ENCODE results near the gene SNCB. TPM values are rescaled to one million over a fixed set of nuclear protein-coding genes. Genes with fewer than 3 reads are reported as not detected.

Gene SNCB
- total RNA-seq, 4 donors from 2014 or later = not detected

GRCh38 chr5:176616511-176616910 is 13.8 kb downstream of the SNCB start:
- H3K27ac ChIP-seq = no peak overlapping the region
- in situ Hi-C loops (cut with MboI; ENCODE audit: low pct_ligation_motif_present in 1 of 4, low pct_unique_long_range_greater_than_20kb in 1 of 4, low sequenced_read_pairs in 3 of 4) = no loop called here
- WGBS, 2 donors (ENCODE audit: low coverage in 1 of 2) = 67 to 75% methylated on average over 3 to 7 of the region's 7 CpGs
- H3K27me3 ChIP-seq = peaks cover 72% of the 10 kb centered on the region
- DNase-seq = no peak
- H3K4me3 ChIP-seq = no peak overlapping the region
- no peaks in the 10 kb centered on the region for H3K9me3 ChIP-seq
- TF ChIP-seq CTCF (IDR thresholded peaks at IDR 0.05) (no peak), POLR2AphosphoS5 (IDR thresholded peaks at IDR 0.05) (no peak), EP300 (IDR thresholded peaks at IDR 0.05; ENCODE audit: low read depth) (no peak), POLR2A (IDR thresholded peaks at IDR 0.05) (no peak)
- H3K36me3 ChIP-seq = no peaks in the 10 kb centered on the region
- peaks cover 6 to 20% (median 14%) of the 10 kb centered on the region in 4 donors for H3K4me1 ChIP-seq
- intact Hi-C loops (cut with DNase I; ENCODE audit: low total_unique reads) = no loop called here

- H3K27ac ChIP-seq = no peak overlapping the region
- intact Hi-C loops (cut with DNase I; ENCODE audit: low total_unique reads) (no loop called here), in situ Hi-C loops (cut with MboI; ENCODE audit: low pct_ligation_motif_present in 1 of 4, low pct_unique_long_range_greater_than_20kb in 1 of 4, low sequenced_read_pairs in 3 of 4) (no loop called here)
- H3K36me3 ChIP-seq = no peaks in the 10 kb centered on the region
- 57% methylated on average over 7 of the region's 8 CpGs; no CpG with 5 or more reads in 1 of the 2 donors for WGBS, 2 donors (ENCODE audit: low coverage in 1 of 2)
- DNase-seq = no peak
- TF ChIP-seq POLR2AphosphoS5 (IDR thresholded peaks at IDR 0.05) = no peak
- TF ChIP-seq POLR2A (IDR thresholded peaks at IDR 0.05) = no peak
- TF ChIP-seq CTCF (IDR thresholded peaks at IDR 0.05) = no peak
- no peak for TF ChIP-seq EP300 (IDR thresholded peaks at IDR 0.05; ENCODE audit: low read depth)
- no peak overlapping the region for H3K4me3 ChIP-seq
- H3K9me3 ChIP-seq = no peaks in the 10 kb centered on the region
- H3K27me3 ChIP-seq = peaks cover 62% of the 10 kb centered on the region
- peaks cover 5 to 21% (median 17%) of the 10 kb centered on the region in 4 donors for H3K4me1 ChIP-seq
Observed at GRCh38 chr5:176614805-176615478, 15.4 kb downstream of the SNCB start.

- no peak for DNase-seq
- peaks cover 0 to 13% (median 10%) of the 10 kb centered on the region in 4 donors for H3K4me1 ChIP-seq
- intact Hi-C loops (cut with DNase I; ENCODE audit: low total_unique reads) = no loop called here
- no peaks in the 10 kb centered on the region for H3K36me3 ChIP-seq
- no peaks in the 10 kb centered on the region for H3K9me3 ChIP-seq
- 57% methylated on average over 2 of the region's 2 CpGs; no CpG with 5 or more reads in 1 of the 2 donors for WGBS, 2 donors (ENCODE audit: low coverage in 1 of 2)
- TF ChIP-seq POLR2AphosphoS5 (IDR thresholded peaks at IDR 0.05) (no peak), POLR2A (IDR thresholded peaks at IDR 0.05) (no peak)
- in situ Hi-C loops (cut with MboI; ENCODE audit: low pct_ligation_motif_present in 1 of 4, low pct_unique_long_range_greater_than_20kb in 1 of 4, low sequenced_read_pairs in 3 of 4) = no loop called here
- H3K27ac ChIP-seq = no peak overlapping the region
- H3K4me3 ChIP-seq = no peak overlapping the region
- peaks cover 53% of the 10 kb centered on the region for H3K27me3 ChIP-seq
Observed at GRCh38 chr5:176612855-176613254, 17.5 kb downstream of the SNCB start.

DNA sequence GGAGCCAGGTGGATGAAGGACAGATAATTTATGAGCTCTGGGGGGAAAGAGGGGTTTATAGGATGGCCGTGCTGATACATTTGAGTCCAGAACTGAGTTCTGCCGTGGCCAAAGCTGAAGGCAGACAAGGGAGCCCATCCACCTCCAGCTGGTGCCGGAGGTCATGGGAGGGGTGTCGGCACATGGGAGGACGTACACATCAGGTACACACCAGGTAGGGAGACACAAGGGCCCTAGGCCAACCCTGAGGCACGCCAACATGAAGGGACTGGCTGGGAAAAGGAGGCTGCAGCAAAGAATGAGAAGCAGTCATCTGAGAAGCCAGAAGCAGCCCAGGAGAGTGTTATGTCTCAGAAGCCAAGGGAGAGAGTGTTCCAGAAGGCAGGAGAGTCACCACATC is 18.3 kb downstream of the SNCB start:
- H3K4me1 ChIP-seq = peaks cover 0 to 13% (median 10%) of the 10 kb centered on the region in 4 donors
- no peaks in the 10 kb centered on the region for H3K36me3 ChIP-seq
- peaks cover 46% of the 10 kb centered on the region for H3K27me3 ChIP-seq
- H3K4me3 ChIP-seq = no peak overlapping the region
- intact Hi-C loops (cut with DNase I; ENCODE audit: low total_unique reads) (no loop called here), in situ Hi-C loops (cut with MboI; ENCODE audit: low pct_ligation_motif_present in 1 of 4, low pct_unique_long_range_greater_than_20kb in 1 of 4, low sequenced_read_pairs in 3 of 4) (no loop called here)
- DNase-seq = no peak
- WGBS, 2 donors (ENCODE audit: low coverage in 1 of 2) = 74 to 78% methylated on average over 4 to 6 of the region's 6 CpGs
- no peaks in the 10 kb centered on the region for H3K9me3 ChIP-seq
- no peak for TF ChIP-seq POLR2AphosphoS5 (IDR thresholded peaks at IDR 0.05)
- no peak for TF ChIP-seq POLR2A (IDR thresholded peaks at IDR 0.05)
- no peak for TF ChIP-seq CTCF (IDR thresholded peaks at IDR 0.05)
- TF ChIP-seq EP300 (IDR thresholded peaks at IDR 0.05; ENCODE audit: low read depth) = no peak
- no peak overlapping the region for H3K27ac ChIP-seq
